HG02763 (cell line): ENCODE data around the gene UTP20.

Source experiments
- ATAC-seq: cut with Tn5 transposase; IDR thresholded peaks from one replicate; pipeline ENCODE4 v1.9.1; 2021; ENCODE audit warnings: mild to moderate bottlenecking, moderate library complexity; ENCODE audit not compliant: unreplicated experiment

The UTP20 gene

GRCh38 chr12:101280006-101280505 is at the start of gene UTP20:
UTP20 (plus strand) TSS chr12:101280105; CDS start chr12:101280283, 178 bp downstream.
- peak; percentile 98 for ATAC-seq

GRCh38 chr12:101230547-101230946 is 49.4 kb upstream of the UTP20 start:
- no peak for ATAC-seq

- no peak for ATAC-seq
Measured at GRCh38 chr12:101231636-101232035, 48.3 kb upstream of the UTP20 start.

GRCh38 chr12:101235686-101236085 is 44.2 kb upstream of the UTP20 start:
- ATAC-seq: no peak

- no peak for ATAC-seq
Measured at GRCh38 chr12:101238306-101238705, 41.6 kb upstream of the UTP20 start.

- ATAC-seq: no peak
Measured at GRCh38 chr12:101238800-101239329, 41.0 kb upstream of the UTP20 start.

GRCh38 chr12:101243074-101243473 is 36.8 kb upstream of the UTP20 start:
- ATAC-seq: no peak

GRCh38 chr12:101243616-101244015 is 36.3 kb upstream of the UTP20 start:
- no peak for ATAC-seq

GRCh38 chr12:101256266-101256665 is 23.6 kb upstream of the UTP20 start:
- ATAC-seq: no peak

- no peak for ATAC-seq
Measured at GRCh38 chr12:101257357-101257756, 22.5 kb upstream of the UTP20 start.

- ATAC-seq: no peak
Measured at GRCh38 chr12:101267111-101267510, 12.8 kb upstream of the UTP20 start.

- no peak for ATAC-seq
Measured at GRCh38 chr12:101276433-101276832, 3.5 kb upstream of the UTP20 start.

- ATAC-seq: no peak
Measured at GRCh38 chr12:101277443-101277842, 2.5 kb upstream of the UTP20 start.

- no peak for ATAC-seq
Measured at GRCh38 chr12:101287357-101287756, 7.5 kb downstream of the UTP20 start.

- no peak for ATAC-seq
Measured at GRCh38 chr12:101297661-101298060, 17.8 kb downstream of the UTP20 start.

- ATAC-seq: no peak
Measured at GRCh38 chr12:101298426-101298825, 18.5 kb downstream of the UTP20 start.

GRCh38 chr12:101299346-101299745 is 19.4 kb downstream of the UTP20 start:
- no peak for ATAC-seq

GRCh38 chr12:101299931-101300330 is 20.0 kb downstream of the UTP20 start:
- ATAC-seq: no peak

- no peak for ATAC-seq
Measured at GRCh38 chr12:101302741-101303140, 22.8 kb downstream of the UTP20 start.

- ATAC-seq: no peak
Measured at GRCh38 chr12:101305226-101305779, 25.4 kb downstream of the UTP20 start.

GRCh38 chr12:101305794-101306193 is 25.9 kb downstream of the UTP20 start:
- no peak for ATAC-seq

GRCh38 chr12:101322480-101322879 is 42.6 kb downstream of the UTP20 start:
- no peak for ATAC-seq

GRCh38 chr12:101323255-101323654 is 43.4 kb downstream of the UTP20 start:
- no peak for ATAC-seq
